OCI-LY1 (cell line): Measurements from ENCODE around the gene DDIT4.

ENCODE experiments used
- H2AFZ ChIP-seq: fragments of 200-600 bp; sonication (generic), shearing (Covaris generic); 2 replicates; pipeline ENCODE4 v1.6.0; 2014; ENCODE audit warnings: antibody characterized with exemption, mild to moderate bottlenecking, low read length
- H3F3A ChIP-seq: fragments of 200-600 bp; sonication (generic), shearing (Covaris generic); 2 replicates; pipeline ENCODE4 v1.6.0; 2014; ENCODE audit warnings: mild to moderate bottlenecking, antibody characterized with exemption, low read length, moderate library complexity; ENCODE audit not compliant: insufficient read depth
- H3K27ac ChIP-seq: fragments of 200-600 bp; sonication (generic); 2 replicates; pipeline ENCODE4 v1.5.1; 2014; ENCODE audit warnings: low read length, mixed run types, mild to moderate bottlenecking, low read depth; ENCODE audit not compliant: poor library complexity, severe bottlenecking
- H3K27me3 ChIP-seq: fragments of 200-600 bp; sonication (generic); 2 replicates; pipeline ENCODE4 v1.6.0; 2014; ENCODE audit warnings: antibody characterized with exemption, mild to moderate bottlenecking, low read length, moderate library complexity; ENCODE audit not compliant: insufficient read depth
- H3K36me3 ChIP-seq: fragments of 200-600 bp; sonication (generic); 2 replicates; pipeline ENCODE4 v1.6.1; 2014; ENCODE audit warnings: mild to moderate bottlenecking, antibody characterized with exemption, low read length, moderate library complexity, mixed read lengths; ENCODE audit not compliant: insufficient read depth
- H3K4me1 ChIP-seq: fragments of 200-600 bp; sonication (generic); 2 replicates; pipeline ENCODE4 v1.5.1; 2014; ENCODE audit warnings: mild to moderate bottlenecking, low read length, moderate library complexity; ENCODE audit not compliant: insufficient read depth, severe bottlenecking
- H3K4me2 ChIP-seq: fragments of 200-600 bp; sonication (generic), shearing (Covaris generic); 2 replicates; pipeline ENCODE4 v1.6.1; 2014; ENCODE audit warnings: low read length
- H3K4me3 ChIP-seq: fragments of 200-600 bp; sonication (generic); 2 replicates; pipeline ENCODE4 v1.5.1; 2014; ENCODE audit warnings: low read length, low read depth, mild to moderate bottlenecking, mixed read lengths; ENCODE audit not compliant: poor library complexity, severe bottlenecking
- H3K79me2 ChIP-seq: fragments of 200-600 bp; shearing (Covaris generic); 2 replicates; pipeline ENCODE4 v1.6.1; 2016; ENCODE audit warnings: mixed run types, low read length, mixed read lengths; ENCODE audit not compliant: insufficient read depth
- H3K9ac ChIP-seq: fragments of 200-600 bp; sonication (generic), shearing (Covaris generic); 2 replicates; pipeline ENCODE4 v1.6.1; 2014; ENCODE audit warnings: mild to moderate bottlenecking, low read length, mixed read lengths
- H3K9me2 ChIP-seq: fragments of 200-600 bp; sonication (generic), shearing (Covaris generic); 2 replicates; pipeline ENCODE4 v1.6.1; 2014; ENCODE audit warnings: low read depth, mild to moderate bottlenecking, low read length, mixed read lengths
- H3K9me3 ChIP-seq: fragments of 200-600 bp; shearing (Covaris generic); 2 replicates; pipeline ENCODE4 v1.6.1; 2014; ENCODE audit warnings: low read length, mixed read lengths
- H4K20me1 ChIP-seq: fragments of 200-600 bp; sonication (generic), shearing (Covaris generic); 2 replicates; pipeline ENCODE4 v1.6.0; 2016; ENCODE audit warnings: mild to moderate bottlenecking, low read length; ENCODE audit not compliant: insufficient read depth
- EZH2 ChIP-seq: fragments of 200-600 bp; sonication (generic), shearing (Covaris generic); IDR thresholded peaks from 2 replicates; pipeline ENCODE4 v1.8.0; 2017; ENCODE audit warnings: borderline replicate concordance, mixed run types, mild to moderate bottlenecking, antibody characterized with exemption, low read length, moderate library complexity, mixed read lengths
- TF ChIP-seq, protein P1 (sequence below): fragments of 200-600 bp; sonication (generic), shearing (Covaris generic); IDR thresholded peaks from 2 replicates; pipeline ENCODE4 v1.5.1; 2017; ENCODE audit warnings: mild to moderate bottlenecking, antibody characterized with exemption, low read length, moderate library complexity, mixed read lengths

DDIT4 gene

GRCh38 chr10:72276421-72277339 is 3.0 kb downstream of the DDIT4 start:
- Histone ChIP-seq H4K20me1 (no peaks in the 10 kb centered on the region), H3K4me1 (peaks cover 29% of the 10 kb centered on the region), H3K4me3 (peak overlapping the region; percentile 87), H3K4me2 (peak overlapping the region; percentile 84; the same call in 1 of the 2 replicates), H3K27ac (peak overlapping the region; percentile 92), H3K9me2 (no peaks in the 10 kb centered on the region), H3K27me3 (no peaks in the 10 kb centered on the region), H3K9ac (no peak overlapping the region), H3K36me3 (peaks cover 25% of the 10 kb centered on the region), H3F3A (peaks cover 9% of the 10 kb centered on the region; the same call in 1 of the 2 replicates), H3K9me3 (no peaks in the 10 kb centered on the region), H2AFZ (no peak overlapping the region), H3K79me2 (no peaks in the 10 kb centered on the region)
- TF ChIP-seq, protein P1, sequence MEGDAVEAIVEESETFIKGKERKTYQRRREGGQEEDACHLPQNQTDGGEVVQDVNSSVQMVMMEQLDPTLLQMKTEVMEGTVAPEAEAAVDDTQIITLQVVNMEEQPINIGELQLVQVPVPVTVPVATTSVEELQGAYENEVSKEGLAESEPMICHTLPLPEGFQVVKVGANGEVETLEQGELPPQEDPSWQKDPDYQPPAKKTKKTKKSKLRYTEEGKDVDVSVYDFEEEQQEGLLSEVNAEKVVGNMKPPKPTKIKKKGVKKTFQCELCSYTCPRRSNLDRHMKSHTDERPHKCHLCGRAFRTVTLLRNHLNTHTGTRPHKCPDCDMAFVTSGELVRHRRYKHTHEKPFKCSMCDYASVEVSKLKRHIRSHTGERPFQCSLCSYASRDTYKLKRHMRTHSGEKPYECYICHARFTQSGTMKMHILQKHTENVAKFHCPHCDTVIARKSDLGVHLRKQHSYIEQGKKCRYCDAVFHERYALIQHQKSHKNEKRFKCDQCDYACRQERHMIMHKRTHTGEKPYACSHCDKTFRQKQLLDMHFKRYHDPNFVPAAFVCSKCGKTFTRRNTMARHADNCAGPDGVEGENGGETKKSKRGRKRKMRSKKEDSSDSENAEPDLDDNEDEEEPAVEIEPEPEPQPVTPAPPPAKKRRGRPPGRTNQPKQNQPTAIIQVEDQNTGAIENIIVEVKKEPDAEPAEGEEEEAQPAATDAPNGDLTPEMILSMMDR: no peak
- TF ChIP-seq EZH2: no peak

GRCh38 chr10:72277340-72277995 is 3.7 kb downstream of the DDIT4 start:
- Histone ChIP-seq H2AFZ (no peak overlapping the region), H3K9me2 (no peaks in the 10 kb centered on the region), H3K9ac (no peak overlapping the region), H3K4me3 (no peak overlapping the region), H3K36me3 (peaks cover 25% of the 10 kb centered on the region), H3K27ac (peak overlapping the region; percentile 92), H3K9me3 (no peaks in the 10 kb centered on the region), H3K4me1 (peaks cover 26% of the 10 kb centered on the region), H3F3A (peaks cover 9% of the 10 kb centered on the region; the same call in 1 of the 2 replicates), H4K20me1 (no peaks in the 10 kb centered on the region), H3K4me2 (no peak overlapping the region), H3K27me3 (no peaks in the 10 kb centered on the region), H3K79me2 (no peaks in the 10 kb centered on the region)
- TF ChIP-seq, protein P1: no peak
- TF ChIP-seq EZH2: no peak

- no peak overlapping the region for H3K4me2 ChIP-seq
Observed at GRCh38 chr10:72277996-72278667, 4.4 kb downstream of the DDIT4 start.

More at GRCh38 chr10:72277996-72278667, 4.4 kb downstream of the DDIT4 start:
- peaks cover 19% of the 10 kb centered on the region for H3K4me1 ChIP-seq
- H3K9ac ChIP-seq: no peak overlapping the region
- no peak for TF ChIP-seq EZH2
- TF ChIP-seq, protein P1: no peak
- no peaks in the 10 kb centered on the region for H3K9me3 ChIP-seq
- H3K27me3 ChIP-seq: no peaks in the 10 kb centered on the region
- H2AFZ ChIP-seq: no peak overlapping the region
- H3K79me2 ChIP-seq: no peaks in the 10 kb centered on the region
- H3K27ac ChIP-seq: peak overlapping the region; percentile 92
- H3K9me2 ChIP-seq: no peaks in the 10 kb centered on the region
- peaks cover 25% of the 10 kb centered on the region for H3K36me3 ChIP-seq
- peaks cover 9% of the 10 kb centered on the region; the same call in 1 of the 2 replicates for H3F3A ChIP-seq
- H3K4me3 ChIP-seq: no peak overlapping the region
- H4K20me1 ChIP-seq: no peaks in the 10 kb centered on the region
